A549 (cell line): ENCODE results near the gene CYP1B1. TPM values are rescaled to one million over a fixed set of nuclear protein-coding genes. Genes with fewer than 3 reads are reported as not detected.

ENCODE experiments used
- ATAC-seq, 2 experiments: fragments of 200-7000 bp in 1 of 2; fragments of >200 bp in 1 of 2; cut with Nextera tagmentation in 1 of 2; cut with Tn5 transposase in 1 of 2; 3 replicates each; pipeline versions ENCODE4 v1.8.0 to v1.9.1; 2018 to 2020; ENCODE audit warnings: mild to moderate bottlenecking in 1 of 2, moderate library complexity in 1 of 2
- CTCF ChIA-PET: fragments of 300-600 bp; sonication (Branson Sonifier 250); formaldehyde crosslinking; extraction: SDS; loops from one replicate; lab custom pipeline; 2021; ENCODE audit warnings: antibody characterized with exemption, inconsistent platforms; lab: Yijun Ruan, JAX
- POLR2A ChIA-PET: fragments of 350-600 bp; formaldehyde crosslinking; extraction: SDS; loops from one replicate; lab custom pipeline; 2021; ENCODE audit warnings: antibody characterized with exemption, inconsistent platforms; lab: Yijun Ruan, JAX
- DNase-seq, 2 experiments: peaks; one replicate each; pipeline versions ENCODE4 v3.0.0 to v3.0.0-alpha.2; 2011 to 2016; ENCODE audit warnings: low read depth in 1 of 2, low spot score in 1 of 2
- FAIRE-seq: peaks from 2 replicates; lab custom pipeline; 2011; peaks lifted over from hg19 to GRCh38; lab: Jason Lieb, UNC
- H3K27ac ChIP-seq, 2 experiments: fragments of >200 bp; sonication (Bioruptor Twin); formaldehyde crosslinking; 3 replicates each; pipeline ENCODE4 v1.5.1; 2016 to 2017
- H3K4me1 ChIP-seq: fragments of >200 bp; sonication (Bioruptor Twin); formaldehyde crosslinking; 3 replicates; pipeline ENCODE4 v1.6.1; 2016
- H3K4me2 ChIP-seq: fragments of >200 bp; sonication (Bioruptor Twin); formaldehyde crosslinking; 3 replicates; pipeline ENCODE4 v1.6.1; 2016
- H3K4me3 ChIP-seq: fragments of >200 bp; sonication (Bioruptor Twin); formaldehyde crosslinking; 3 replicates; pipeline ENCODE4 v1.5.1; 2016
- H3K9me3 ChIP-seq: fragments of >200 bp; sonication (Bioruptor Twin); formaldehyde crosslinking; 3 replicates; pipeline ENCODE4 v1.6.1; 2016
- BHLHE40 ChIP-seq: IDR thresholded peaks from 2 replicates; pipeline ENCODE4 v1.6.1; 2012; ENCODE audit warnings: low read depth, low read length, inconsistent platforms
- CBX8 ChIP-seq: fragments of 200-600 bp; sonication (generic); IDR thresholded peaks from 2 replicates; pipeline ENCODE4 v1.6.1; 2016
- CHD4 ChIP-seq: fragments of 200-600 bp; sonication (generic); IDR thresholded peaks from 2 replicates; pipeline ENCODE4 v1.6.1; 2016; ENCODE audit warnings: antibody characterized with exemption, mild to moderate bottlenecking, borderline replicate concordance
- E2F6 ChIP-seq: IDR thresholded peaks from 2 replicates; pipeline ENCODE4 v1.6.1; 2012; ENCODE audit warnings: low read depth, borderline replicate concordance
- ESRRA ChIP-seq: fragments of 150-350 bp; IDR thresholded peaks from 2 replicates; pipeline ENCODE4 v1.6.1; 2014; ENCODE audit warnings: mild to moderate bottlenecking, low read length, borderline replicate concordance
- HEYL ChIP-seq: fragments of 250-450 bp; sonication (Bioruptor Pico); IDR thresholded peaks from 2 replicates; pipeline ENCODE4 v1.8.0; 2021; ENCODE audit warnings: mild to moderate bottlenecking, moderate library complexity
- HMGXB4 ChIP-seq: fragments of 250-450 bp; sonication (Bioruptor Pico); IDR thresholded peaks from 2 replicates; pipeline ENCODE4 v1.5.0; 2021; ENCODE audit warnings: mild to moderate bottlenecking, moderate library complexity, borderline replicate concordance
- HOXA7 ChIP-seq: fragments of 250-450 bp; sonication (Bioruptor Pico); IDR thresholded peaks from 2 replicates; pipeline ENCODE4 v1.5.0; 2020; ENCODE audit warnings: mild to moderate bottlenecking, moderate library complexity
- HOXB5 ChIP-seq: fragments of 250-450 bp; sonication (Bioruptor Pico); IDR thresholded peaks from 2 replicates; pipeline ENCODE4 v1.5.0; 2020; ENCODE audit warnings: mild to moderate bottlenecking, moderate library complexity
- MAFK ChIP-seq: fragments of 450-650 bp; IDR thresholded peaks from 2 replicates; pipeline ENCODE4 v1.6.1; 2014; ENCODE audit not compliant: partially characterized antibody
- MAZ ChIP-seq: fragments of 150-350 bp; IDR thresholded peaks from 2 replicates; pipeline ENCODE4 v1.6.1; 2014; ENCODE audit warnings: antibody characterized with exemption, low read depth, low read length, borderline replicate concordance
- NFE2L2 ChIP-seq: fragments of 150-350 bp; conservative IDR thresholded peaks from 2 replicates; pipeline ENCODE4 v1.6.1; 2014; ENCODE audit warnings: low read length
- NR3C1 ChIP-seq: fragments of >200 bp; sonication (Bioruptor Twin); formaldehyde crosslinking; IDR thresholded peaks from 3 replicates; pipeline ENCODE4 v1.6.1; 2017
- PHF8 ChIP-seq: fragments of 200-600 bp; sonication (generic); IDR thresholded peaks from 2 replicates; pipeline ENCODE4 v1.6.1; 2016; ENCODE audit warnings: low read depth, mild to moderate bottlenecking, antibody characterized with exemption, moderate library complexity, borderline replicate concordance
- POLR2AphosphoS2 ChIP-seq: conservative IDR thresholded peaks from 2 replicates; pipeline ENCODE4 v1.6.1; 2012; ENCODE audit warnings: low read length, improper control_type of control experiment, inconsistent platforms
- RAD21 ChIP-seq, 2 experiments: fragments of >200 bp in 1 of 2; sonication (Bioruptor Twin) in 1 of 2; formaldehyde crosslinking in 1 of 2; IDR thresholded peaks in 1 of 2; conservative IDR thresholded peaks in 1 of 2; 2 replicates in 1 of 2; 3 replicates in 1 of 2; pipeline ENCODE4 v1.6.1; 2012 to 2018; ENCODE audit warnings: inconsistent platforms in 1 of 2
- REST ChIP-seq: fragments of 200-600 bp; sonication (generic); IDR thresholded peaks from 2 replicates; pipeline ENCODE4 v1.6.1; 2016; ENCODE audit warnings: antibody characterized with exemption, mild to moderate bottlenecking, moderate library complexity
- RNF2 ChIP-seq: fragments of 200-600 bp; sonication (generic); IDR thresholded peaks from 2 replicates; pipeline ENCODE4 v1.6.1; 2016; ENCODE audit warnings: low read depth, mild to moderate bottlenecking, antibody characterized with exemption, moderate library complexity, borderline replicate concordance
- TP53 ChIP-seq: fragments of 250-450 bp; sonication (Bioruptor Pico); IDR thresholded peaks from 2 replicates; pipeline ENCODE4 v1.5.0; 2021; ENCODE audit warnings: mild to moderate bottlenecking, moderate library complexity
- USF2 ChIP-seq: fragments of 450-650 bp; IDR thresholded peaks from 2 replicates; pipeline ENCODE4 v1.6.1; 2014; ENCODE audit warnings: antibody characterized with exemption
- WGBS: methylation state at CpG from one replicate; pipeline ENCODE4 v1.1.6; 2017; ENCODE audit errors: missing lambda C conversion rate; 5-methylcytosine and 5-hydroxymethylcytosine counted together
- polyA plus RNA-seq, 4 experiments: library from polyadenylated mRNA; depleted of rRNA in 3 of 4; stranded (reverse); fragments of >200 nt; fragmentation: RNase III in 1 of 4; extraction: RNeasy Plus Mini Kit Qiagen cat#74134 plus additional on column Dnase treatment in 1 of 4; gene quantifications; 2 replicates in 3 of 4; 3 replicates in 1 of 4; pipeline ENCODE4 v1.2.3, GENCODE V29; 2011 to 2017

Gene CYP1B1
- polyA plus RNA-seq, 2 of the 4 experiments (the other 2 are of a cell fraction) = 5.3 to 13.2 TPM

- POLR2A ChIA-PET = no interaction called here
- CTCF ChIA-PET = interaction anchor here (0.8 to 2.0 kb wide), 5 partner anchors 8 to 153 kb away, joined by 3 to 8 read pairs (median 5); partner anchors contain the start of gene CYP1B1
- WGBS = 88% methylated on average over 7 of the region's 7 CpGs
Measured at GRCh38 chr2:38122344-38122743, 46.4 kb upstream of the CYP1B1 start.

GRCh38 chr2:38121481-38121880 is 45.5 kb upstream of the CYP1B1 start:
- Histone ChIP-seq H3K9me3 (no peaks in the 10 kb centered on the region), H3K27ac (no peak overlapping the region), H3K4me2 (no peak overlapping the region), H3K4me3 (no peak overlapping the region), H3K4me1 (peaks cover 3% of the 10 kb centered on the region; the same call in 2 of the 3 replicates)
- ATAC-seq (no peak), FAIRE-seq (no peak), DNase-seq (no peak)
- TF ChIP-seq MAFK = no peak
- TF ChIP-seq POLR2AphosphoS2 = no peak
- TF ChIP-seq PHF8 = no peak
- no peak for TF ChIP-seq REST
- no peak for TF ChIP-seq HMGXB4
- TF ChIP-seq NFE2L2 = no peak
- TF ChIP-seq RNF2 = no peak
- no peak for TF ChIP-seq CHD4
- TF ChIP-seq HOXA7 (CRISPR knock-in tag) = no peak
- no peak for TF ChIP-seq ESRRA
- TF ChIP-seq USF2 = no peak
- TF ChIP-seq BHLHE40 = no peak
- no peak for TF ChIP-seq CBX8
- TF ChIP-seq MAZ = no peak
- TF ChIP-seq TP53 (CRISPR knock-in tag) = no peak
- TF ChIP-seq HEYL (CRISPR knock-in tag) = no peak
- TF ChIP-seq E2F6 = no peak
- TF ChIP-seq NR3C1 = no peak
- TF ChIP-seq HOXB5 (CRISPR knock-in tag) = no peak
- ChIA-PET POLR2A (no interaction called here), CTCF (interaction anchor here (0.8 to 1.5 kb wide), 4 partner anchors 17 to 153 kb away, joined by 3 to 5 read pairs (median 3); partner anchors contain the start of gene CYP1B1)
- WGBS = 61% methylated on average over 2 of the region's 2 CpGs

More at GRCh38 chr2:38122344-38122743, 46.4 kb upstream of the CYP1B1 start:
- DNase-seq (no peak), FAIRE-seq (no peak), ATAC-seq (no peak)
- Histone ChIP-seq H3K4me3 (no peak overlapping the region), H3K4me1 (no peaks in the 10 kb centered on the region), H3K27ac (no peak overlapping the region), H3K4me2 (no peak overlapping the region), H3K9me3 (peaks cover 6% of the 10 kb centered on the region)
- no peak for TF ChIP-seq RAD21 (conservative IDR thresholded peaks at IDR 0.05 in 1 of 2, IDR thresholded peaks at IDR 0.05 in 1 of 2)
